NCI-H146 treated with DMSO at 0.1 percent for 48 hours (cell line): ENCODE data around the gene TSFM.

Experiments
- DNase-seq: peaks from one replicate; lab custom pipeline; 2025; ENCODE audit not compliant: unreplicated experiment; lab: John Stamatoyannopoulos, UW

Gene TSFM

DNA sequence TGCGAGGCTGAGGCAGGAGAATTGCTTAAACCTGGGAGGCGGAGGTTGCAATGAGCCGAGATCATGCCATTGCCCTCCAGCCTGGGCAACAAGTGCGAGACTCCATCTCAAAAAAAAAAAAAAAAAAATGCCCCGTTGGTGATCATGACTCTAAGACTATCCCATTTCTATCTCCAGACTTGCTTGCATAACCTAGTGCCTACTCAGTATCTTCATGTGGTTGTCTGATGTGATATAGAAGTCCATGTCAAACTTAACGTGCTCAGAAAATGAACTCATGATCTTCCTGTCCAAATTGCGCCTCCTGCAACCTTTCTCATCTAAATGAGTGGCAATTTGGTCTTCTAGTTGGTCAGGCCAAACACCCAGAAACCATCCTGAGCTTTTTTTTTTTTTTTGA is 4.7 kb upstream of the TSFM start:
- DNase-seq, result no peak

DNA sequence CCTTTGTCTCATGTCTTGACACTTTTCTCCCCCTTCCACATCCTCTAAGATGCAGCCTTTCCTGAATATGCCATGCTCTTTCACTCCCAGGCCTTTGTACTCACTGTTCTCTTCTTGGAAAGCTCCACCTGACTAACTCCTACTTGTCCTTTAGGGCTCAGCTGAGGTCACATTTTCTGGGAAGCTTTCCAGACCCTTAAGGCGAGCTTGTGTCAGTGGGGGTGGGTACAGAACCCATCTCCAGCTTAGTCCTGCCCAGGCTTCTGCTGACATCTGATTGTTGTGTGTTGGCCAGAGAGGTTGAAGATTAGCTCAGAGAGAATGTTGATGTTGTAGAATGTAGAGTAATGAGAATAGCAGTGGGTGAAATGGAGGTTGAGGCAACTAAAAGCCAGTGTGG is 2.9 kb upstream of the TSFM start:
- no peak for DNase-seq

DNA sequence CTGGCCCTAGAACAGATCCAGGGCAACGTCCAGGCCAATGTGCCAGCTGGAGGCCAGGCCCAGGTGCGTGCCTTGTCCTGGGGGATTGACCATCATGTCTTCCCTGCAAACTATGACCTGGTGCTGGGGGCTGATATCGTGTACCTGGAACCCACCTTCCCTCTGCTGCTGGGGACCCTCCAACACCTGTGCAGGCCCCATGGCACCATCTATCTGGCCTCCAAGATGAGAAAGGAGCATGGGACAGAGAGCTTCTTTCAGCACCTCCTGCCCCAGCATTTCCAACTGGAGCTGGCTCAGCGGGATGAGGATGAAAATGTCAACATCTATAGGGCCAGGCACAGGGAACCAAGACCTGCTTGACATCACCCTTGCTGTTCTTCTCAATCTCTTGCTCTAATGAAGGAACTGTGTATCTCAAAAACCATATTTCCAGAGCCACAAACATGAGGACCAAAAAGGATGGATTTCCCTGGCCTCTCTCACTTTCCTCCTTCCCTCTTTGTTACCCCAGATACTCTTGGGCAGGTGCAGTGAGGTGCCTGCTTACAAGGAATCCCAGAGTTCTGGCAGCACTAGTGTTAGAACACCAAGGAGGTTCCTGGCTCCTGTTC is 2.2 kb upstream of the TSFM start:
- DNase-seq, result no peak

DNA sequence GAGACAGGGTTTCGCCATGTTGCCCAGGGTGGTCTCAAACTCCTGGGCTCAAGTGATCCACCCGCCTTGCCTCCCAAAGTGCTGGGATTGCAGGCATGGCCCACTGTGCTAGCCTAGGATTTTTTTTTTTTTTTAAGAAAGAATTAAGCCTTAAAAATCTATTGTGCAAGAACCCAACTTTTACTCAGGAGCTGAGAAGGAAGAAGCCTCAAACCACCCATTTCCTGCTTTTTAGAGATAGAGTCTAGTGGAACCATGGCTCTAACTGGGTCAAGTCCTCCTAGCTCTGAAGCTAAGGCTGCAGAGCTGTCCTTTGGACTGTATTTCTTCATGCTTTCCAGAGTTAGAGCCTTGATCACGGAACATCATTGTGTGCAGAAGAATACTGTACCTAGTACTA is 1.3 kb upstream of the TSFM start:
- DNase-seq, result no peak

DNA sequence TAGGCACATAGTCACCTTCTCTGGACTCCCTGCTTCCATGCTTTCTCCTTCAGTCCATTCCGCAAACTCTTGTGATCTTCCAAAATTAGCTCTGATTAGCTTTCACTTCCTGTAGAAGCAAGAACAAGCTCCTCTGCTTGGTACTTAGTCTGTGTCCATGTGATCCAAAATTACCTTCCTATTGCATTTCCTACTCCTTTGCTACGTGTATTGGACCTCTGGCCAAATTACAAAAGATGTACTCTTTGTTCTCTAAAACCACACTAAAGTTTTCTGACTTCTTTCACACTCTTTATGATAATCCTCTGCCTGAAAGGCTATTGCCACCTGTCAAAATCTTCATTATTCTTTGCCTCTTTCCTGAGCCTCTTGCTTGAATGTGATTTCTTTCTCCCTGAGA is 786 bp upstream of the TSFM start:
- no peak for DNase-seq

DNA sequence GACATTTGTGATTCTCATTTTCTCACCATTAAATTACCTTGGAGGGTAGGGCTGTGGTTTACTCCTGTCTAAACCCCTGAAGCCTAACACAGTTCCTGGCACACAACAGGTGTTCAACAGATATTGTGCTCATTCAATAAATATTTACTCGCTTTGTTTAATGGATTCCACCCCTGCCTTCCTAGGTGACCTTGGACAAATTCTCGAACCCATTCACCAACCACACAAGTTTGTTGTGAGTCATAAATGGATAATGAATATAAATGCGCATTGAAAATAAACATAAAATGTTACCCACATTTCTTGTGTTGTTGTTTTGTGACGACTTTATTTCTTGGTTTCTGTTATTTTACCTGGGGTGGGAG is 362 bp upstream of the TSFM start:
- no peak for DNase-seq

DNA sequence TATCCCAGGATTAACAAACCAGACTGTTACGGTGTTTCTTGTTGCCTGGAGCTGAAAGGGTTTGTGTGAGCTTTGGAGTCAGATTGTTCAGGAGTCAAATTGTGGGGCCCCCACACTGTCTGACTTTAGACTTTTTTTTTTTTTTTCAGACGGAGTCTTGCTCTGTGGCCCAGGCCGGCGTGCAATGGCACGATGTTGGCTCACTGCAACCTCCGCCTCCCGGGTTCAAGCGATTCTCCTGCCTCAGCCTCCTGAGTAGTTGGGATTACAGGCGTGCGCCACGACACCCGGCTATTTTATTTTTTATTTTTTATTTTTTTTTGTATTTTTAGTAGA is 847 bp downstream of the TSFM start:
- no peak for DNase-seq

DNA sequence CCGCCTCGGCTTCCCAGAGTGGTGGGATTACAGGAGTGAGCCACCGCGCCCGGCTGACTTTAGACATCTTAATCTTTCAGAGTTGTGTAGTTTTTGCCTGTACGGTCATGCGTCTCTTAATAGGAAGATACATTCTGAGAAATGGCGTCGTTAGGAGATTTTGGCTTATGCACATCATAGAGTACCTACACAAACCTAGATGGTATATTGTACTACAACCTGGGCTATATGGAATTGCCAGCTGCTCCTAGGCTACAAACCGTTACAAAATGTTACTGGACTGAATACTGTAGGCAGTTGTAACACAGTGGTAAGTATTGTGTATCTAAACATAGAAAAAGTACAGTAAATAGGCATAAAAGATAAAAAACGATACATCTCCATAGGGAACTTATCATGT is 1.3 kb downstream of the TSFM start:
- DNase-seq, result no peak

DNA sequence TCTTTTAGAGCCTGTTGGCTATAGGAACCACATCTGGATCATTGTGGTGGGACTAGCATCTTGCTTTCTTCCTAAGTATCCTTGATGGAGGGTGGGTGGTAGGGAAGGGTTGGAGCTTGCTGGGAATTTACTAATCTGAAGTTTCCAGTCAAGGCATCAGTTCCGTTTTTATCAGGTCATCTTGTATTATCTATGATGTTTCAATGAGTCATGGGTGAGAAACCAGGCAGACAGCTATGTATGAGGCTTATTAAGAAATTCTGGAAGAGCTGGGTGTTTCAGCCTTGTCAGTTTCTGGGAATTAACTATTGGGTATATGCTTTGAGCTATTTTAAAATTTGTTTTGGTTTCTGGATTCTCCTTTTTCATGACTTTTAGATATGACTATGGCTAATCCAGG is 11.3 kb downstream of the TSFM start:
- no peak for DNase-seq

DNA sequence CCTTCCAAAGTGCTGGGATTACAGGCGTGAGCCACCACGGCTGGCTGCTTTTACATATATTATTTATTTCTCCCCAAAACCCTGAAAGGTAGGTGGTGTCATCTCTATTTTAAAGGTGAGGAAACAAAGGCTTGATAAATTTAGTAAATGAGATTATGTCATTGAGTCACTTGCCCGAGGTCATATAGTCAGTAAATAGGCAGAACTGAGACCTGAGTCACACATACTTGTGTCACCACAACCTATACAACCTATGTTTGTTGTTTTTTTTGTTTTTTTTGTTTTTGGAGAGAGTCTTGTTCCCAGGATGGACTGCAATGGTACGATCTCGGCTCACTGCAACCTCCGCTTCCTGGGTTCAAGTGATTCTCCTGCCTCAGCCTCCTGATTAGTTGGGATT is 12.8 kb downstream of the TSFM start:
- no peak for DNase-seq

DNA sequence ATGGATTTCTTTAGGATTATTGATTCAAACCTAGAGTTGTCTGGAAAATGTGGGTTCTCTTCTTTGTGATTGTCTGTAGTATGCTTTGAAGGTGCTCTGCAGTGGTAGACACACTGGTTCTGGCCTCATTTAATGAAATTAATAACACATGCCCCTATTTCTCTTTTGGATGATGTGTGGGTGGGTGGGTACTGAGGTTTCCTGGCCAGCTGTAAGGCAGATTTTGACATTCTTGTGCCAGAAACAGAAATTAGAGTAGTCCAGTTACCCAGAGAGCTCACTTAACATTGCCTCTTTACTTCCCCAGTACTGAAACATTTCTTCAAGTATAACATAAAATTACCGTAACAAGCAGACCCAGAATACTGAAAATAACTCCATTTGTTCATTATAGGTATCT is 14.4 kb downstream of the TSFM start:
- no peak for DNase-seq

DNA sequence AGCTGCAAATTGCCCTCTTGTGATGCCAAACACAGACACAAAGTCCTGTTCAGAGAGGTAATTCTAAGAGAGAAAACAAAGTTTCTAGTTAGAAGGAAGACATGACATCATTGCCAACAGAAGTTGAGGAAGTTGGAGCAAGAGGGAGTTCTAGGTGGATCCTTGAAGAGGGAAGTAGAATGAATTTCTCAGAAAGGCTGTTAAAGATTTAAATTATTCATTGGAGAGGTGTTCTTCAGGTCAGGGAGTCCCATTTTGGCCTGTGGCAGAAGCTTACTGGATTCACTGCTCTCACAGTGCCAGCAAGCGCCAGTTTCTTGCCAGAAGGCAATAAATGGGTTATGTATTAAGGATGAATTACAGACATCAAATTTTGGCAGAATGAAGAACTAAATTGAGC is 15.3 kb downstream of the TSFM start:
- DNase-seq, result no peak

DNA sequence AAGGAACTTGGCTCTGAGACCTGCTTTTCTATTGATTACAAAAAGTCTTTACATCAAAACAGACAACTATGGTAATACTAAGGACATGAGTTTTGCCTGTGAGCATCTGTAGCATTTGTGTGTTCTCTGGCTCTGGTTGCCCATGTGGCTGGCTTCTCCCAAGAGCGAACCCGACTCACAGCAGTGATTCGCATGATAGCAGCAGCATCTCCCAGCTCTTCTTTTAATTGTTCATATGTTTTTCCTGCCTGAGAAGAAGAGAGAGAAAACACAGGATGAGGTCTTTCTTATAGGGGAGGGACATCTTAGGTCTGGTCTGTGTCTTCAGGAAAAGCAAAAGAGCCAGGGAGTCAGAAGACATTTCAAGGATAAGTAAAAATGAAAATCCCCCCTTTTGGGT is 18.4 kb downstream of the TSFM start:
- DNase-seq, result no peak

DNA sequence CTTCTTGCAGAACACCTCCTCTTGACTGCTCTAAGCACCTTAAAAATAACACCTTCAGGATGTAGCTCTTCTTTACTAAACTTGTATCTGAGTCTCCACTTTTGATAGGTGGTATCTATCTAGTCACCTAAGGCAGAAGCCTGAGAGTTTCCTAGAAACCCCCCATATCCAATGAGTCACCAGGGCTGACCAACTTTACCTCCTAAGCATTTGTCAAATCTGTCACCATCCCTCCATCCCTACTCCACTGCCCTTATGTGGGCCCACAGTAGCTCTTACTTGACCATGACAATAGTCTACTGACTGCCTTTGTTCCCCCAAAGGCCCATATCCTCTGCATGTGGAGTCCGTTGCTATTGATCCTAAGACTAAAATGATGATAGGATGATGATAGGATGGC is 20.0 kb downstream of the TSFM start:
- DNase-seq, result no peak

DNA sequence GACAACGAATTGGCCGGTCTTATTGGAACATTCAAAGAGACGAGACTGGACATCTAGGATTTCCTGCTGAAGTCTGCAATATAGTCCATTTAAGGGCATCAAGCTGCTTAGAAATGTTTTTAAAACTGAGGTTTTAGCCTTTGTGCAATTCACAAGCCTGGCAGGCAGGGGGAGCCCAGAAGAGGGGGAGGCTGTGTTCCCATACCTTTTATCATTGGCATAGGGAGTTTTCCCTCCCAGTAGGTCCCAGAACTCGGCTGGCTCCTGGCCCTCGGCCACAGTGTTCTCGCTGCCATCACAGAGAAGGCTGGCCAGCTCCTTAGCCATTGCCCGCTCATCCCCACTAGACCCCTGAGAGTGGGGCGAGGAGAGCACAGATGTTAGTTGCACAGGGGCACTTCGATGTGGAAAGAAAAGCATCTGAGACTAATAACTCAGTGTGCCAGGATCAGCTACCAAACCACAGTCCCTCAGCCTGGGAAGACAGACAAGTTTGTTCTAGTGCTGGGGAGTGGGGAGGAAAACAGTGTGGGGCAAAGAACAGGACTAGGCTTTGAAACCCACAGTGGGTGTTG is 20.8 kb downstream of the TSFM start:
- DNase-seq, result no peak

DNA sequence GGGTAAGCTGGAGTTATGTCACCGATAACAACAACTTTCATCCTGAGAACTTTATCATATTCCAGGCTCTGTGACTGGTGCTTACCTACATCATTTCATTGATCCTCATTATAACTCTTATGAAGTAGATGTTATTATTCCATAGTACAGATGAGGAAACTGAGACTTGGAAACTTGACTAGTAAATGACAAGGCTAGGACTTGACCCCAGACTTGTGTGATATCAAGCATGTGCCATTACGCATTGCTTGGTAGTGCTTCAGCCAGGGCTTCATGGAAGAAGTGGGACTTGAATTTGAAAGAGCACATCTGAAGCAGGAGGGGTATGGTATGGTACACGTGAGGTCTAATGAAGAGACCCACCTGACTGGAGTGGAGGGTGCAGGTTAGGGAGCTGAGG is 24.1 kb downstream of the TSFM start:
- no peak for DNase-seq

DNA sequence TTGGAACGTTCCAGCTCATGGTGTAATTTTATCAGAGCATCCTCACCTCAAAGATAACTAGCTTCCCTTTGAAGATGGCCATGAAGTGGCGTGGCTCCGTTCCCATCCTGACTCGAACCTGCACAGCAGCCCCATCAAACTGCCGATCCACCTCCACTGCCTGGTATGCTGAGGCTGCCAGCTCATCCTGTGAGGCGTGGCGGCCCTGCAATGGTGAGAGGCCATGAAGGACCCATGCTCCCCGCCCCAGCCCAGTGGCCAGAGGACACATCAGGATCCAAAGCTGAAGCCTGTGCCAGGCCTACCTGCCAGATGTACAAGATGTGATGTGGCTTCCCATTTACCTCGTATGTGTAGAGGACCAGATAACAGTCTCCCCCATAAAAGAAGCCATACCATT is 24.7 kb downstream of the TSFM start:
- DNase-seq, result no peak

DNA sequence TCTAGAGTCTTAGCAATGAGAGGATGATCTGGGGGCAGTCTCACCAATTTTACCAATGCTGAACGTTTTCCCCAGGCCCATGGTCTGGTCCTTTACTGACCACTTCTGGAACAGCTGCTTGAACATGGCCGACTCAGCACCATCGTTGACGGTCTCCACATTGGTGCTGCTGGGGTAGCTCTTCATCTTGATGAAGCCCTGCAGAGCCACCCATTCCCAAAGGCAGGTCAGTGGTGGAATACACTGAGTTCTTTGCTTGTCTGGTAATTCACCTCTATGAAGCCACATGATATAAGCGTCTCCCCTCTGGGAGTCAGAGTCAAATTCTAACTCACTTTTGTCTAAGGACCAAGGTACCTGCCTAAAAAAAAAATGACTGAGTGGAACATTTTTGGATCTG is 25.8 kb downstream of the TSFM start:
- DNase-seq, result no peak

DNA sequence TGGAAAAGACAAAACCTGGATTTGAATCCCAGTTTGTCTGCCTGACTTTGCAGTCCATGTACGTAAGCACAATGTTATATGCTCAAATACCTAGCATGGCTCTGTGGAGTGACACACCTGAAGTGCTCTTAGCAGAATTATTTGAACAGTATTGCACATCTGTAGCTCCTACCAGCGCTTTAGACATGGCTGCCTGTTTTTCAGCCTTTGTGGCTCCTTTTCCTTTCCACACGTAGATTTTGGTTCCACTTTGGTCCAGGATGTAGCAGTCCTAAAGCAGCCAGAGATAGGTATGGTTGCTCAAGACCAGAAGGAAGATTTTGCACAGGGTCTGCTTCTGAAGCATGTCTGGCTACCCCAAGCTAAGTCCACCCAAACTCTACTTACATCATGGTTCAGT is 26.8 kb downstream of the TSFM start:
- DNase-seq, result no peak

DNA sequence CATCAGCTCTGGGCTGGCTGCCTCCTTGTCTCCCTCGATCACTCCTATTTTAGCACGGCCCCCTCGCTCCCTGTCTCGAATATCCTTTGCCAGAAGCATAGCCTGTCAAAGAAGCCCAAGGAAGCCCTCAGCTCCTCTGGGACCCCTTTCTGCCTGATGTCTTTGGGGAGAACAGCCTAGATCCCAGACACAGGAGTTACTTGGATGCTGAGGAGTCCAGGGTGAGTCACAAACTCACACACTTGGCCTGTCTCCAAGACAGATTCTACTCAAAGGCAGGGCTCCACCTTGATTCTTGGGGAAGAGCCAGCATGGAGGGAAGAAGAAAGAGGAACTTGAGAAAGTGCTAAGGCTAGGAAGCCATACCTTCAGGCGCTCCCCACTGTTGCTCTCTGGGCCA is 27.9 kb downstream of the TSFM start:
- no peak for DNase-seq

DNA sequence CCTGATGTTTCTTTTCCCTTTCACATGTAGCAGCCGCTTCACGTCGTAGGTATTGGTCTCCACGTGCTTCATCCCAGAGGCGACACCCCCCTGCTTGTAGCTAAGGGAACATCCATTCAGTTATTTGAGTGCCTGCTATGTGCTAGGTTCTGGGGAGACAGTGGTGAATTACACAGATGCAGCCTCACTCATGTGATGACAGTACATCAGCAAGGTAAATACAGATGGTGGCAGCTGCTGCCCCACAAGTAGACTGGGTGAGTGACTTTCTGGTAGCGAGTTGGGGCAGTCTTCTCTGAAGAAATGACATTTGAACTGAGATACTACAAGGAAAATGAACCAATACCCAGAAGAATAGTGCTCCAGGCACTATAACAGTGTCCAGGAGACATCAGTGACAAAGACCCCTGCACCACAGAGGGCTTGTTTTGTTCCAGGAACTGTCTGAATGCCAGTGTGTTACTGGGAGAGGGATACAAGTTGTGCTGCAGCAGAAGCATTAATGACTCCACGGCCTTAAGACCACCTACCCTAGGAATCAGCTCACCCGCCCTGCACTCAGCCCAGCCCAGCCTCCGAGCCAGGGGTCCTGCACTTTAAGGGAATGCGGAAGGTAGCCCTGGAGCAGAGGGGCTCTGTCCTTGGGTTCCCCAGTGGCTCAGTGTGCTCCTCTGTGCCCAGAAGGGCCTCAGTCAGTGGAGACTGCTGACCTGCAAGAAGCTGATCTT is 28.6 kb downstream of the TSFM start:
- no peak for DNase-seq

DNA sequence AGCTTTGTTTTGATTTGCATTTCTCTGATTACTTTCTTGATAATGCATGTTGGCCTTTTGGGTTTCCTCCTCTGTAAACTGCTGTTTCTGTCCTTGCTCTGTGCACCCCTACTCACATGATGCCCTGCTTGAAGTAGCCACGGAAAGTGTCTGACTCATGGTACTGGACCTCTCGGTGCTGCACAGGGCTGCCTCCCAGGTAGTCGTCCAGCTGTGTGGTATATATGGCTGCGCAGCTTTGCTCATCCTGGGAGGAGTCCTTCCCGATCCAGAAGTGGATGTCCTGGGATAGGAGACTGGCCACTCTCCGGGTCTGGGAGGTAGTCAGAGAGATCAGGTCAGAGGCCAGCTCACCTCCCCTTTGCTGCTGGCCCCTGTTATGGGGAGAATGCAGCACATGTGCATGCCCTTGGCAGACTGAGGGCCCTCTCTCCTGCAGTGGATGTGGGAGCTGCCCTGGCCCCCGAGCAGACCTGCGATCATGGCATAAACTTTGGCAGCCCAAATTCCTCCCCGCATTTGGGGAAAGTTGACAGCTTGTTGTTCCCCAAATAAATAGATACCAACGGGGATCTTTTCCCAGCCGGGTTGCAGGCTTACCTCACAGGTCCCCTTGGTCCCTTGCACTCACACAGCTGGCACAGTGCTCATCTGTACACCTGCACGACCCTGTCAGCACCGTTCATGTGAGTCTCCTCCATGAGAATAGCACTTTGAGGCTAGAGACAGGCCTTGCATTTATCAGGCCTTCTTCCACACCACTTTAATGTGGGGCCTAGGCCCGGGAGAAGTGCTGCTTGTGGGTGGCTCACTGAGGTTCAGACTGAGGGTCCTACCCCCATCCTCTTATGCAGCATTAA is 30.8 kb downstream of the TSFM start:
- DNase-seq, result no peak
